Caco-2 (cell line): Measurements from ENCODE around the gene WNK2. TPM values are rescaled to one million over a fixed set of nuclear protein-coding genes. Genes with fewer than 3 reads are reported as not detected.

Source experiments
- BruUV-seq: library from RNA; stranded (reverse); fragments of 400-500 nt; replicated peaks from 2 replicates; lab custom pipeline; 2021; lab: Mats Ljungman, UMichigan
- CTCF ChIA-PET: fragments of 300-600 bp; sonication (Branson Sonifier 250); formaldehyde crosslinking; loops from one replicate; lab custom pipeline; 2022; ENCODE audit warnings: antibody characterized with exemption; lab: Charles Lee
- POLR2A ChIA-PET: fragments of 300-600 bp; sonication (Branson Sonifier 250); formaldehyde crosslinking; loops from one replicate; lab custom pipeline; 2022; ENCODE audit warnings: antibody characterized with exemption; lab: Charles Lee
- DNase-seq, 2 experiments: peaks; one replicate each; pipeline versions ENCODE4 v3.0.0 to v3.0.0-alpha.2; 2020 to 2022
- H3K27me3 ChIP-seq: replicated peaks from 2 replicates; pipeline ENCODE4 v1.6.0; 2011; ENCODE audit warnings: low read length; ENCODE audit not compliant: control insufficient read depth, insufficient read depth
- H3K36me3 ChIP-seq: 2 replicates; pipeline ENCODE4 v1.5.1; 2011; ENCODE audit warnings: low read length; ENCODE audit not compliant: control insufficient read depth, insufficient read depth
- H3K4me1 ChIP-seq: fragments of 250-450 bp; sonication (Bioruptor Pico); 2 replicates; pipeline ENCODE4 v1.5.1; 2020; ENCODE audit warnings: mild to moderate bottlenecking
- H3K4me3 ChIP-seq: 2 replicates; pipeline ENCODE4 v1.5.1; 2011; ENCODE audit warnings: low read depth, mild to moderate bottlenecking, control low read depth, low read length
- H3K9me3 ChIP-seq: fragments of 250-450 bp; sonication (Bioruptor Pico); 2 replicates; pipeline ENCODE4 v1.5.1; 2020; ENCODE audit warnings: mild to moderate bottlenecking, moderate library complexity
- H3K27ac Mint-ChIP-seq: one replicate; pipeline ENCODE4 v1.8.0; 2022; ENCODE audit warnings: mixed read lengths; ENCODE audit not compliant: unreplicated experiment
- H3K27me3 Mint-ChIP-seq: one replicate; pipeline ENCODE4 v1.8.0; 2022; ENCODE audit warnings: mixed read lengths; ENCODE audit not compliant: insufficient read depth, unreplicated experiment
- H3K36me3 Mint-ChIP-seq: one replicate; pipeline ENCODE4 v1.8.0; 2022; ENCODE audit warnings: mild to moderate bottlenecking, mixed read lengths; ENCODE audit not compliant: insufficient read depth, unreplicated experiment
- H3K4me1 Mint-ChIP-seq: one replicate; pipeline ENCODE4 v1.8.0; 2022; ENCODE audit warnings: low read depth, mixed read lengths; ENCODE audit not compliant: unreplicated experiment
- H3K4me3 Mint-ChIP-seq: one replicate; pipeline ENCODE4 v1.8.0; 2022; ENCODE audit warnings: mild to moderate bottlenecking, moderate library complexity, mixed read lengths; ENCODE audit not compliant: unreplicated experiment
- H3K9me3 Mint-ChIP-seq: one replicate; pipeline ENCODE4 v1.8.0; 2022; ENCODE audit warnings: mixed read lengths; ENCODE audit not compliant: unreplicated experiment
- intact Hi-C: fragments of 100-400 bp; cut with micrococcal nuclease; formaldehyde crosslinking; loops from one replicate; pipeline ENCODE4 v1.10.0; 2022; ENCODE audit not compliant: unreplicated experiment
- total RNA-seq: library from RNA; stranded (reverse); gene quantifications from 2 replicates; pipeline ENCODE4 v1.2.3, GENCODE V29; 2022
- TF ChIP-seq, protein P1 (sequence below), 2 experiments: fragments of 200-600 bp in 1 of 2; IDR thresholded peaks; 1 replicate in 1 of 2; 2 replicates in 1 of 2; pipeline versions ENCODE4 v1.5.1 to v1.8.0; 2011 to 2022; ENCODE audit warnings: antibody characterized with exemption in 1 of 2, control low read depth in 1 of 2, inconsistent platforms in 1 of 2, low read depth in 1 of 2, low read length in 1 of 2, mild to moderate bottlenecking in 1 of 2, moderate library complexity in 1 of 2; ENCODE audit not compliant: insufficient read depth in 1 of 2, severe bottlenecking in 1 of 2, unreplicated experiment in 1 of 2

WNK2 gene
- total RNA-seq, 1 experiment from 2014 or later, result 21.7 TPM

DNA sequence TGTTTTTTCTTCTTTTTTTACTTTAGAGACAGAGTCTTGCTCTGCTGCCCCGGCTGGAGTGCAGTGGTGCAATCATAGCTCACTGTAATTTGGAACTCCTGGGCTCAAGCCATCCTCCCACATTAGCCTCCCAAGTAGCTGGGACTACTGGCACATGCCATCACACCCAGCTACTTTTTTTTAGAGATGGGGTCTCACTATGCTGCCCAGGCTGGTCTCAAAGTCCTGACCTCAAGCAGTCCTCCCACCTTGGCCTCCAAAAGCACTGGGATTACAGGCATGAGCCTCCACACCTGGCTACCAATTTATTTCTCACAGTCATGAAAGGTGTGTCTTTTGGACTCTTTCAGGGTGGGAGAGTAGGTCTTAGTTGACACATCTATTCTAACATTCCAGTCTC lies 184.5 kb downstream of the WNK2 start:
- intact Hi-C loops, result no loop called here
- ChIA-PET CTCF (no interaction called here), POLR2A (no interaction called here)
- H3K9me3 Mint-ChIP-seq, result no peaks in the 10 kb centered on the region
- TF ChIP-seq, protein P1, sequence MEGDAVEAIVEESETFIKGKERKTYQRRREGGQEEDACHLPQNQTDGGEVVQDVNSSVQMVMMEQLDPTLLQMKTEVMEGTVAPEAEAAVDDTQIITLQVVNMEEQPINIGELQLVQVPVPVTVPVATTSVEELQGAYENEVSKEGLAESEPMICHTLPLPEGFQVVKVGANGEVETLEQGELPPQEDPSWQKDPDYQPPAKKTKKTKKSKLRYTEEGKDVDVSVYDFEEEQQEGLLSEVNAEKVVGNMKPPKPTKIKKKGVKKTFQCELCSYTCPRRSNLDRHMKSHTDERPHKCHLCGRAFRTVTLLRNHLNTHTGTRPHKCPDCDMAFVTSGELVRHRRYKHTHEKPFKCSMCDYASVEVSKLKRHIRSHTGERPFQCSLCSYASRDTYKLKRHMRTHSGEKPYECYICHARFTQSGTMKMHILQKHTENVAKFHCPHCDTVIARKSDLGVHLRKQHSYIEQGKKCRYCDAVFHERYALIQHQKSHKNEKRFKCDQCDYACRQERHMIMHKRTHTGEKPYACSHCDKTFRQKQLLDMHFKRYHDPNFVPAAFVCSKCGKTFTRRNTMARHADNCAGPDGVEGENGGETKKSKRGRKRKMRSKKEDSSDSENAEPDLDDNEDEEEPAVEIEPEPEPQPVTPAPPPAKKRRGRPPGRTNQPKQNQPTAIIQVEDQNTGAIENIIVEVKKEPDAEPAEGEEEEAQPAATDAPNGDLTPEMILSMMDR (IDR thresholded peaks at IDR 0.05; ENCODE audit: insufficient read depth in 1 of 2, low read depth in 1 of 2, low read length in 1 of 2, severe bottlenecking in 1 of 2, unreplicated experiment in 1 of 2), result no peak
- H3K36me3 ChIP-seq, result no peaks in the 10 kb centered on the region
- BruUV-seq, result no TSS peak
- no peak overlapping the region for H3K4me3 Mint-ChIP-seq
- no peaks in the 10 kb centered on the region for H3K36me3 Mint-ChIP-seq
- no peaks in the 10 kb centered on the region for H3K27me3 Mint-ChIP-seq
- no peaks in the 10 kb centered on the region for H3K4me1 Mint-ChIP-seq
- H3K9me3 ChIP-seq, result no peaks in the 10 kb centered on the region
- H3K4me1 ChIP-seq, result no peaks in the 10 kb centered on the region
- no peaks in the 10 kb centered on the region for H3K27me3 ChIP-seq
- H3K4me3 ChIP-seq, result no peak overlapping the region
- no peak for DNase-seq
- H3K27ac Mint-ChIP-seq, result no peak overlapping the region

- DNase-seq, result no peak
- no peaks in the 10 kb centered on the region for H3K36me3 ChIP-seq
- ChIA-PET CTCF (no interaction called here), POLR2A (no interaction called here)
- Mint-ChIP-seq H3K27me3 (no peaks in the 10 kb centered on the region), H3K9me3 (no peaks in the 10 kb centered on the region), H3K4me1 (no peaks in the 10 kb centered on the region), H3K4me3 (no peak overlapping the region), H3K27ac (no peak overlapping the region), H3K36me3 (no peaks in the 10 kb centered on the region)
- no TSS peak for BruUV-seq
- TF ChIP-seq, protein P1 (IDR thresholded peaks at IDR 0.05; ENCODE audit: insufficient read depth in 1 of 2, low read depth in 1 of 2, low read length in 1 of 2, severe bottlenecking in 1 of 2, unreplicated experiment in 1 of 2), result no peak
- intact Hi-C loops, result no loop called here
- H3K27me3 ChIP-seq, result no peaks in the 10 kb centered on the region
- no peaks in the 10 kb centered on the region for H3K9me3 ChIP-seq
- no peak overlapping the region for H3K4me3 ChIP-seq
- no peaks in the 10 kb centered on the region for H3K4me1 ChIP-seq
These were observed 185.7 kb downstream of the WNK2 start for GRCh38 chr9:93369686-93370085.

Other genes with a start within 250 kb of the WNK2 start
- 25.7 and 26.6 TPM in 2 replicates for gene FGD3, start 236.6 kb upstream of the WNK2 start, total RNA-seq
- 2.2 and 2.9 TPM in 2 replicates for gene SUSD3, start 125.4 kb upstream of the WNK2 start, total RNA-seq
- gene CARD19, start 87.9 kb upstream of the WNK2 start, total RNA-seq, result 10.6 and 11.4 TPM in 2 replicates
- gene NINJ1, start 49.9 kb upstream of the WNK2 start, total RNA-seq, result 29.5 and 35.6 TPM in 2 replicates